Iris pigment epithelial cell (primary cell): ENCODE results near the gene OPALIN.

Source experiments
- DNase-seq: peaks from one replicate; pipeline ENCODE4 v3.0.0-alpha.2; 2011; ENCODE audit warnings: low read depth

Gene OPALIN, protein sequence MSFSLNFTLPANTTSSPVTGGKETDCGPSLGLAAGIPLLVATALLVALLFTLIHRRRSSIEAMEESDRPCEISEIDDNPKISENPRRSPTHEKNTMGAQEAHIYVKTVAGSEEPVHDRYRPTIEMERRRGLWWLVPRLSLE

DNA sequence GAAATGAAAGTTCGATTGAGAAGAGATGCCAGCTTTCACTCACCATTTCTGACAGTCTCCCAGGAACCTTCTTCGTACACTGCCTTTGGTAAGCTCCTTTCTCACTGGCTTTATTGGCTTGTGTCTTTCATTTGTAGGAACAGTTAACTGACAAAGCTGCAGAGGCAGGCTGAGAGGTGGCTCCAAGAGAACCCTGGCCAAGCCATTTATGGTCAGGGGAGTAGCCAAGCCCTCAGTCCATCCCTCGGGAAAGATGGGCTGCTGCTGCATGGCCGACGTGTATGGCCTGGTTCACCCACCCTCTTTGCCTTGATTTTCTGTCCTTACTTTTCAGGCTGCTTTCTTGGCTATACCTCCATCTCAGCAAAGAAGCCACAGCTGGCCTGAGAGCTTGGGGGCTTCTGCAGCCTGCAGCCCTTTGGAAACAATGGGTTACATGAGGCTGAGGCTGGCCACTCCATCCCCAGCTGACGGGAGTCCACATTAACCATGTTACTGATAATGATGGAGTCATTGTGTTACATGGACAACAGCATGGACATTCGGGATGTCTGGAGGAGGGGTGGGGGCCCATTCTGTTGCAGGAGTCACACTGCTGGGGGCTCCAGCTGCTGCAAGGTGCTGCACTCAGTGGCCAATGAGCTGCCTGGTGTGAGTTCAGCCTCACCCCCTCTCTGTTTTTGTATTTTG lies at the start of gene OPALIN:
Gene OPALIN, minus strand, starts transcription at position 152 of the 690 bp plus-strand sequence. Its CDS starts 106 bp downstream, at position 46.
- DNase-seq, result no peak

DNA sequence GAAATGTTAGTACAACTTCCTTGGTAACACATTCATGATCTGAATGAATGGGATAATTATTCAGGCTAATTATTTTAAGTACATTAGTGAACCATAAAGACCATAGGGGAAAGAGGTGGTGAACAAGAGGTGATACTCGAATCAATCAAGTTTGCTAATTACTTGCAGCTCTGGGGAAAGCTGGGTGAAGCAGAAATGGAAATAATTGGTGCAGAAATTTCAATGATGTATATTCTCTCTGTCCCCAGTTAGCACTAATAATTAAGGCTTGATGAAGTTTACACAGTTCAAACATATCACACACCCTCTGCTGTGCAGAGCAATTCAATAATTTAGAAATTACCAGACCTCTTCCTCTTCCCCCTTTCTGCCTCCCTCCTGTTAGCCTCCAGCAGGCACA lies 49.4 kb upstream of the OPALIN start:
- DNase-seq, result no peak

DNA sequence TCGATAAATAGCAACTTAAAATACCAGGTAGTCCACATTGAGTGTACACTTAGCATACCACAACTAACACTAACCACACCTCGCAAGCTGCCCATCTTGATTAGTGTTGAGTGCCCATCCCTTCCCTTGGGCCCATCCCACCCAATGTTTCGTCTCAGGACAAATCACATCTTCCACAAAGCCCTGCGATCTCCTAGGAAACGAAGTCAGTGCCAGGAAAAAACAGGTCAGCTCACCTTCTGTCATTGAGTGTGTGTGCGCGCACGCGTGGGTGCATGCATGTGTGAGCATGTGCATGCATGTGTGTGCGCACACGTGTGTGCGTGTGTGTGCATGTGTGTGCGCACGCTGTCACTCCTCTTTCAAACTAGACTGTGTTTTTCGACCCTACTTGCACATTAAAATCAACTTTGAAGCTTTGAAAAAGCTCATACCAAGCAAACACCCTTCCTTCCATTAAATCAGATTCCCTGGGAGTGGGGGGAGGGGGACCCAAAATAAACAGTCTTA lies 48.8 kb upstream of the OPALIN start:
- no peak for DNase-seq

DNA sequence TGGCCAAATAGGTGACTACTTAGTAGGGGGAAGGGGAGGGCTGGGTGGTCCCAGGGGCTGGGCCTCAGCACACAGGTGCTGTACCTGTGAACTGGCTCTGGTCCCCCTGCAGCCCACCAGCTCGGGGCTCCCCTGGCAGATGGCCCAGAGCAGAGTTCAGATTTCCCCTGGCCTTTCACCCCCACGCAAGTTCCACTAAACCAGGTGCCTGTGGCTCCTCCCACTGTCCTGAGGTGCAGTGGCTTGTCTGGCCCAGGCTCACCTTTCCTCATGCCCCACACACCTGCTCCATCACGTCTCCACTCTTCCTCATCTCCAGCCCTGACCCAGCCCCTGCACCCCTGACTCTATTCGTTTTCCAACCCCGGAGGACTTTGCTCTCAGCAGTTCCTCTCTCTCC lies 47.3 kb upstream of the OPALIN start:
- no peak for DNase-seq

DNA sequence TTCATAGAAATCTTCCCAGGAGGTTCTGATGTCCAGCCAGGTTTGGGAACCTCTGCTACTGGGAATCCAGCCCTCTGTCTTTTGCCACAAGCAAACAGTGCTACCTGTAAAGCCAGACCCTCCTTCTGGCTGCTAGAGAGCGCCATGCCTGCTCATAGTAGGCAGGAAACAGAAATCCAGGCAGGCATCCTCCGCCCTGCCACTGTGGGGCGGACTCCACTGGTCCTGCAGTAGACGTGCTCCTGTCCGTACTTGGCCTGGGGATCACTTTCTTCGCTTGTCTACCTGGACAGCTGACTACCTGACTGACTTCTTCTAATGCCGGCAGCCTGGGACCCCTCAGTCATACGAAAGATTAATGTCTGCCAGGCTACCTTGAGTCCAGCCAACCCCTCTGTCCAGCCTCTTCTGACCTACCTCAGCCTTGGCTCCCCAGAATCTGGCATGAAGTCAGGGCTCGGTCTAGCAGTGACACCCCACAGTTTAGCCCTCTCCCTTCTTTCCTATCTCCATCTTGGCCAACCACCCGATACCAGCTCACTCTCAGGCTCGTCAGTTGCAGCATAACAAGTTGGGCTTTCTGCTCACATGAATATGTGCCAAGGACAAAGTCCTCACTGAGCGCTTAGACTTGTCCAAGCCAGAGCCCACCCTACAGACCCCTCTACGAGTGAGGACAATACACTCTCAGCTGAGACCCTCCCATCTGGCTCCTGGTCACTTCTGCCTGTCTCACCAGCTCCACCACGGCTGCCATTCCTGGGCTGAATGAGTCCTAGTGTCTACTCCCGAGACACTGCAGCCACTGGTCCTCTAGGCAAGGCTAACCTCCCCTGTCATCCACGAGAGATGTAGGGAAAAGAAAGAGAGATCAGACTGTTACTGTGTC lies 43.9 kb upstream of the OPALIN start:
- DNase-seq, result no peak

DNA sequence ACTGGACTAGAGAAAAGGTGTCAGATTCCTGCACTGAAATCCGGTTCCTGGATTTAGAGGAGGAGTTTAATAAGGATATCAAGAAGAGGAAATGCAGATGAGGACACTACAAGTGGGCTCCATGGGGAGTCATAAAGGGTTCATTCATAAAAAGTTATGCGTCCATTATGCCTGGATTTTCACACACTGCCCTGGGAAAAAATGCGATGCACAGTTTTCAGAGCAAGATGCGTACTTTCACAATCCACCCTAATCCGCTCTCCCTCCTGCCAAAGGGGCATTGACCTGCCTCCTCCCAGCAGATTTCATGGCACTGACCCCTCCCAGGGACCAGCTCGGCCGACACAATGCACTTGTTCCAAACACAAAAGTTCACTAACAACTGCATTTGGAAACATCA lies 42.2 kb upstream of the OPALIN start:
- DNase-seq, result no peak

DNA sequence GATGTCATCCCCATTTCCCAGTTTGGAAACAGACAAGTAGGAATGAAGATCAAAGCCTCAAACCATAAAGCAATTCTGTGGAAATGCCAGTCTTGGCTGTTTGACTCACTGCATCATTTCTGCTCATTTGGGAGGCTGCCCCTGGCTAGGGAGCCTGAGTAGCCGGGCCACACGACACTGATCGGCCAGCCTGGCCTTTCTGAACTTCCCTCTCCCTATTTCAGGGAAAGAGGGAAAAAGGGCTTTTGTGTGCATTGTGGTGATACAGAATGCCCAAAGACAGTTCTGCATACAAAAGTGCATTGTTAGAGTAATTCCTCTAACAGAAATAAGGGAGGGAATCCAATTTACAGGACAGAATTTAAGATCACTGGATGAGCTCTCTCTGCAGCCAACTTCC lies 41.7 kb upstream of the OPALIN start:
- no peak for DNase-seq

DNA sequence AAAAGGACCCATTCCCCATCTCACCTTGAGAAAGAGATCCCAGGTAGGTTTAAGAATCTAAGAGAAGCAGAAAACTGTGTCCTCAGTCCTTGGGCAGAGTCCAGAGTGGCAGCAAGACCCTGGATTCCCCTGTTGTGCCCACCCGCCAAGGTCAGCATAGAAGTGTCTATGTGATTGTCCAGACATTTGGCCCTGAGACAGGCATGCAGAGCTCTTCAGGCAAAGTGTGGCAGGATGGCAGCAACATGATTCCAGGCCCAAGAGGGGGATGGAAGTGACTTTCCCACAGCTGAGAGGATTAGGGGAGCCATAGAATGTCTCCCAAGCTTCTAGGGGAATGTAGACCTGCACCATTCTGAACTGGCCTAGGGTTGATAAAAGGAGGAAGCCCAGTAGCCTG lies 39.1 kb upstream of the OPALIN start:
- DNase-seq, result no peak

DNA sequence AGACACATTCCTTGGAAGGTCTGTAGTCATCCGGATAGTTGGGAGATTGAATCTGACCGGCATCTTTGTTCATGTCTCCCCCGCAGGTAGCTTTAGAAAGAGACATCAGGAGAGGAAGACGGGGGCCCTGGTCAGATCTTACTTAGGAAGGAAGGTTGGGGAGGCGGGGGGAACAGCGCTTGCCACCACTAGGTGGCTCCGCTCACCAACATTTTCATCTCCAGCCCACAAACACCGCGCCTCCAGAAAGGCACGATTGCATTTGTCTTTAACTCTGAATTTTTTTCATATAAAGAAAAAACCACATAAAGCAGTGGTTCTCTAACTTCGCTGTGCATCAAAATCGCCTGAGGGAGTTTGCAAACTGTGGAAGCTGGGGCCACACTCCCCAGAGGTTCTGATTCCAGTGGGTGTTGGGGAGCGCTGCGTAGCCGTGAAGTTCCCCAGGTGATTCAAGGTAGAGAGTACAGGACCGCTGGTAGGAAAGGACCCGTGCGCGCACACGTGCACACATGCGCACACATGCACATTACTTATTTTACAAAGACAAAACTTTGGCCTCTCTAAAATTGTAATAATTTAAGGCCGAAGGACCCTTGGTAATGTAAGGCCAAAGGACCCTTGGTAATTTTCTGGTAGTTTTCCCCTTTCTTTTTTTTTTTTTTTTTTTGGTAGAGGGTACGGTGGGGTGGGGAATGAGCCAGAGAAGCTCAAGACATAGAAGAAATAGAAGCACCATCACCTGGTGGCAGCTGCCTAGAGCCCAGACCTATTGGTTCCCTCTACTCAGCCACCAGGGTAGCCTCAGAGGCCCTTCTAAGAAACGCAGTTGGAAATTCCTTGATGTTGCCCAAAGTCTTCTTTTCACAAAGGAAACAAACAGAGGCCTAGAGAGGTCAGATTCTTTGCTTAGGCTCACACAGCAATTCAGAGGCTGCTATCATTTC lies 37.4 kb upstream of the OPALIN start:
- peak; percentile 77 for DNase-seq

DNA sequence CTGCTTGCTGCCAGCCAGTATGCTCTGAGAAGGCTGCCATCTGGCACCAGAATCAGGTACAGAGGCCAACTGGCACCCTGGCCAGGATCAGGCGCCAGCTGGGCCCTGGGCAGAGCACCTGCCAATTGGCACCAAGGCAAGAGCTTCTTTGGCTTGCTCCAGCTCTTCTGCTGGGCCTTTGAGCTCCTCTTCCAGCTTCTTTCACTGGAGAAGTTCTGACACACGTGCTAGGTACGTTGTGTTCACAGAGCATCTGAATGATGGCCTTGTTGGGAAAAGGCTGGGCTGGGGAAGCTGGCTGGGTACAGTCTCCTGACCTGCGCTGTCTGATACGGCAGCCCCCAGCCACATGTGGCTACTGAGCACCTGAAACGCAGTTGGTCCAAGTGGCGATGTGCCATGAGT lies 31.7 kb upstream of the OPALIN start:
- no peak for DNase-seq

DNA sequence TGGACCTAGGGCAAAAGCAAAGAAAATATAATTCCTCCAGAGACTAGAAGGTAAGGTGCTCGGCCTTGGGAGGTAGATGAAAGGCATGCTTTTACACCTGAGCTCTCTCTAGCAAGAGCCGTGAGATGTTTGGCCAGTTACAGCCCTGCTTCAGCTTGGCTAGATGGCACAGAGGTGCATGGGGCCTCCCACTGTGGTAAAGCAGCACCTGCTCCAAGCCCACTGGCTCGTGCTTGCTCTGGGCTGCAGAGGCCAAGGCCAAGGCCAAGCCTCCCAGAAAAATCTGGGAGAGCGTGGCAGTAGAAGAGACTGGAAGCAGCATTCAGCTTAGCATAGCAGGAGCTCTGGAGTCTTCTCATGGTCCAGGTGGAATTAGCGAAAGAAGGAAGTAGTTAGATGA lies 31.0 kb upstream of the OPALIN start:
- no peak for DNase-seq

DNA sequence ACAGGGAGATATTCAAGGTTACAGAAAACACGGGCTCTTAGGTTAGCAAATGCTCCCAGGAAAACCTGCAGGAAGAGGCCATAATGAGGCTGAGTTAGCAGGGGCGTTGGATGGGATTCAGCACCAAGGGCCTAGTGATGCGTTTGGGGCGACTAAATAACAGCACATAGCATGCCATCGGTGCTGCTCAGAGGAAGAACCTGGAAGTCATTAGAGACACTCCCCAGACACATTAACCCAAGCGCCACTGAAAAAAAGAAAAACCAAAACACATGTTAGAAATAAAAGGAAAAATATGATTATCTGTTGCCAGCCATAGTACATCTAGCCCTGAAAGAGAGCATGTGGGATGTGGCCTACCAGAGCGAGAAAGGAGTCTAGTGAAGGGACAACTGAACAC lies 28.8 kb upstream of the OPALIN start:
- DNase-seq, result no peak

DNA sequence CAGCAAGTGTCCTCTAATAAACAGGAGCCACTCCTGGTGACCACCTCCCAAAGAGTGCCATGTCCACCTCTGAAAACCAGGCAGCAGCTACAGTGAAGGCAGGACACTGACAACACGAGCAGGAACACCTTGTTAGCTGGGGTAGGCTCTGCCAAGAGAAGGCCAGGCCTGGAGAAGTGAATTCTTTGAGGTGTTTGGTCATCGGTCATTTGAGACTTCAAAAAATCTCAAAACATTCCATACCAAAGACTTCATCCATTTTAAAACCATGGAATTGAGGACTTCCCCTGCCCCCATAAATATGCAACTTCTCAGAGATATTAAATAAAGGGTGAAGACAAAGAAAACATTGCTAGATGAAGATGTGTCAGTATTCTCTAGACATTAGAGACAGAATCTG lies 28.4 kb upstream of the OPALIN start:
- DNase-seq, result peak; percentile 10

DNA sequence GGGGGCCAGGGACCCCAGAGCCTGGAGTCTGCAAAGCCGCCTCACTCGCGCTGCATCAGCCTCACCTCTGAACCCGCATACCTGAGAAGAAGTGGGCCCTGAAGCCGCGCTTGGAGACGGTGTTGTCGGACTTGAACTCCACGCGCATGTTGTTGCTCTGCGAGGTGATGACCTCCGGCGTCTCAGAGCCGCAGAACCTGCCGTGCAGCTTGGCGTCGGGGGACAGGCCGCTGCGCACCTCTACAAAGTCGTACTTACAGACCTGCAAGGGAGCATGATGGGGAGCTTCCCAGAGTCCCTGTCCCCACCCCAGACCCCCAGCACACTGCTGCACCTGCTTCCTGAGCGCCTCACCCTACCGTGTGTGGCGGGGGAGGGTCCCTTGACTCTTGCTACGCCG lies 25.7 kb upstream of the OPALIN start:
- no peak for DNase-seq

DNA sequence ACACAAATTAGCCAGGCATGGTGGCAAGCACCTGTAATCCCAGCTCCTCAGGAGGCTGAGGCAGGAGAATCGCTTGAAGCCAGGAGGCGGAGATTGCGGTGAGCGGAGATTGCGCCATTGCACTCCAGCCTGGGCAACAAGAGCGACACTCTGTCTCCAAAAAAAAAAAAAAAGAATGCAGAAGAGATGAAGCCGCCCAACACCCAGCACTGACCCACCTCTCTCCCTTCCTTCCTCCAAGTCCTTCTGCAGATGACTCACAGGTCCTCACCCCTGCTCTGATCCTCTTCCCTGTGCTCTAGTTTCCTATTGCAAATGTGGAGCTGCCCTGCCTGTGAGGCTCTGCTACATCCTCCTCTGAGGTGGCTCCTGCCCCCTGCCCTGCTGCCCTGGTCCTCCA lies 22.0 kb upstream of the OPALIN start:
- DNase-seq, result peak; percentile 51

DNA sequence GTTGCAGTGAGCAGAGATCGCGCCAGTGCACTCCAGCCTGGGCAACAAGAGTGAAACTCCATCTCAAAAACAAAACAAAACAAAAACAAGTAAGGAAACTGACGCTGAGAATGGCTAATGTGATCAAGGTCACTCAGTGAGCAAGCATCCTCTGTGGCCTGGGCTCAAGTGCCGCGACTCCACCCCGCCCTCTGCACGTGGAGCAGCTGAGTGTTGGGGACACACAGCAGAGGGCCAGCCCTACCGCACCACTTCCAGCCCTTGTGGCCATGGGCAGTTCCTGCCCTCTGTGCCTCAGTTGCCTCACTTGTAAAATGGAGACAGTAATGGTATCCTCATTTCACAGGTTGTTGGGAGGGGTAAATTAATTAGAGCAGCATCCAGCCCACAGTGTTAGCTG lies 21.0 kb upstream of the OPALIN start:
- DNase-seq, result no peak

DNA sequence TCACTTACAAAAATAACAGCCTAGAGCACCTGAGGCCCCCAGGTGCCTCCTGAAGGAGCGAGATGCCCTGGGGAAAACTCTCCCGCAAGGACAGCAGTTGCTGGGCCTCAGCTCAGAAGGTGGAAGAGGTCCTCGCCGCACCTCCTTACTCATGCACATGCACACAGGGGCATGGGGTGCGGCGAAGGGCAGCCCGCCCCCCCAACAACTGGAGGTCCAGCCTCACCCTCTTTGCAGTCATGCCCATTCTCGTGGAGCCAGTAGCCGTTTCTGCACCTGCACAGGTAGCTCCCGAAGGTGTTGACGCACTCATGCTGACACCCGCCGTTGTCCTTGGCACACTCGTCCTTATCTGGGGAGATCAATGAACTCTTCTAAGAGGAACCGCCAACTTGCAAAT lies 19.9 kb upstream of the OPALIN start:
- DNase-seq, result no peak

DNA sequence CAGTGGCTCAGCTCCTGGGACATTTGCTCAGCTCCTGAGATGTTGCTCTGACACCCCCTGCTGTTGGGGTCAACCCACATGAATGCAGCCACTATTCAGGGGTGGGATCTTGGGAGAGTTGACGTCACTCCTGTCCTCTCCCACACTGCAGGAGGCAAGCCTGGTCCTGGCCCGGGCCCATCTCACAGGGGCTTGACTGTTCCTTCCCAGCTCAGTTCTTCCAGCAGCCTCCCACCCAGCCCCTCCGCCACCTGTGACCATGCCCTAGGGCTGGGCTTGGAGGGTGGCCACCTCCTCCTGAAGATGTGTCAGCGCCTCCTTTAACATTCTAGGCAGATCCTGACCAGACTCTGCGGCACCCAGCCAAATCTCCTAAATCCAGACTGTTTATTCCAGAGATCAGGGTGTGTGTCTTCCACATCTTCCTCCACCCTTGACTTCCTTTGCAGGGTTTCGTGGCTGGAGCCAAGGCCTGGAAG lies 19.1 kb upstream of the OPALIN start:
- peak; percentile 51 for DNase-seq

DNA sequence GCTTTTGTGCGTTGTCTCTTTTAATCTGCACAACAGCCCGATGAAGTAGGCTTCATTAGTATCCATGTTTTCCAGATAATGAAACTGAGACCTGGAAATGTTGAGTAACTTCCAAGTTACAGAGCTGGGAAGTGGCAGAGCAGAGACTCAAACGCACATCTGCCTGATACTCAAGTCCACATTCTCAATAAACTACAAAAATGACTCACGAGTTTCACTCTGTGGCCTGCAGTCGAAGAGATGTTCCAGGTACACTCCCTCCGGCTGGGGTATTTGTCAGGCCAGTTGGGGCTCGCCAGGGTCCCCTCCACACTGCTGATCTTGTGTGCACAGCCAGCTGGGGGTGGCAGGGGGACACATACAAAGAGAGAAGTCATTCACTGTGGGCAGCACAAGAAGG lies 17.7 kb upstream of the OPALIN start:
- DNase-seq, result no peak

DNA sequence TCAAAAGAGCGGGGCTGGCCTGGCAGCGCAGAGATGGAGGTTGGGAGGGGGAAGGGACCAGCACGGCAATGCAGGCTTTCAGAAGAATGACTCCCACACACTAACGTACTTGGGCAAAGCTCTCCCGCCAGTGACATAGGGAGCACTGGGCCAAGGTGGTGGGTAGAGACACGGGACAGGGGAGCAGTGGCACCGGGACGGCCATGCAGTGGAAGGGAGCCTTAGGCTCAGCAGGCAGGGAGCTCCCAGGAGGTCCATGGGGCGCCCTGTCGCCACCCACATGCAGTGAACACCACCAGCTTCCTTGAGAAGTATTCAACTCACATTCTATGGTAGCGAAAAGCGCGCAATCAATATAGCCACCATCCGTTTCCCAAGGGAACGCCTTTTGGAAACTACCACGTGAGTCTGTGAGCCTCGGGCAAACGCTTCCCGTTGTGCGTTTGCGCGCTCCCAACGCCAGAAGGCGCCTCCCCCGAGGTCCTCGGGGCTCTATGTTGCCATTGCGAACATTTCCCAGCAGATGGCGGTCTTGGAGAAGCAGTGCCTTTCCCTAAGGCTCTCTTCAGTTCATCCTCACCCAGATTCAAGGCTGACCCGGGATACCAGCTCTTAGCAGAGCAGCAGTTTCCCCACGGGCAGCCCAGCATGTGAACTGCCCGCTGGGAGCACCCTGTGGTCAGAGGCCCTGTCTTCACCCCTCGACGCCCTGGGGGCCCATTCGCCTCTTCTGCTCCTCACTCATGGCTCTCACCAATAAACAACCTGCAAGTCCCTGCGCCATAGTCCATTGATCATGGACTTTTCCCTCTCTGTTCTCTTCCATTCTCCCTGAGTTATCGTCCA lies 16.4 kb upstream of the OPALIN start:
- peak; percentile 84 for DNase-seq

DNA sequence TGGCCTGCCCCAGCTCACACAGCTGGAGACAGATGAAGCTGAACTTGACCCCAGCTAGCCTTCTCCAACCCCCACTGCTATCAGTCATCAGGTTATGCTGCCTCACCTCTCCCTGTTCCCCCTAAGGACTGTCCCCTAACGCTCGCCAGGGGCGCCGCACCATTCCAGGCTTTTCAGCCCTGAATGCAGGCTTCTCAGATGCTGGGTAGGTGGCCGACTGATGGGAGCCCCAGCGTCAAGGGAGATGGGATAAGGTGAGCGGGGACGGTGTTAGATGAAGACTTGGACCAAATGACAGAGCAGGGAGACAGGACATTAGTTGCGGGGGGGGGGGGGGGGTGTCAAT lies 15.8 kb upstream of the OPALIN start:
- DNase-seq, result no peak
